H1 (cell line): Measurements from ENCODE around the gene CDK5RAP3. TPM values are rescaled to one million over a fixed set of nuclear protein-coding genes. Genes with fewer than 3 reads are reported as not detected.
A peak's percentile ranks its signal among the peaks of the same experiment; 100 is the strongest.

Experiments
- CTCF ChIA-PET: fragments of 300-600 bp; sonication (Branson Sonifier 250); formaldehyde crosslinking; loops from one replicate; lab custom pipeline; 2021; ENCODE audit not compliant: partially characterized antibody; lab: Charles Lee
- POLR2A ChIA-PET: fragments of 300-600 bp; sonication (Branson Sonifier 250); formaldehyde crosslinking; loops from one replicate; lab custom pipeline; 2021; ENCODE audit warnings: inconsistent platforms; ENCODE audit not compliant: partially characterized antibody; lab: Charles Lee
- DNase-seq, 2 experiments: peaks; one replicate each; pipeline versions ENCODE4 v3.0.0 to v3.0.0-alpha.2; 2010 to 2022; ENCODE audit warnings: low spot score in 2 of 2, low read depth in 1 of 2, mixed read lengths in 1 of 2
- FAIRE-seq: peaks from 2 replicates; lab custom pipeline; 2011; peaks lifted over from hg19 to GRCh38; lab: Jason Lieb, UNC
- H2AFZ ChIP-seq: 2 replicates; pipeline ENCODE4 v1.8.1; 2012; ENCODE audit warnings: low read length, inconsistent platforms
- H2AK5ac ChIP-seq: 2 replicates; pipeline ENCODE4 v1.6.1; 2013; ENCODE audit warnings: low read depth, low read length
- H2BK120ac ChIP-seq: replicated peaks from 2 replicates; pipeline ENCODE3; 2013; ENCODE audit warnings: low read depth, low read length, inconsistent platforms
- H2BK12ac ChIP-seq: 2 replicates; pipeline ENCODE4 v1.6.1; 2013; ENCODE audit warnings: low read depth, low read length
- H2BK15ac ChIP-seq: 2 replicates; pipeline ENCODE4 v1.6.1; 2013; ENCODE audit warnings: low read length
- H2BK20ac ChIP-seq: 2 replicates; pipeline ENCODE4 v1.6.1; 2013; ENCODE audit warnings: low read length
- H2BK5ac ChIP-seq: 2 replicates; pipeline ENCODE4 v1.6.1; 2013; ENCODE audit warnings: low read depth, low read length
- H3K14ac ChIP-seq: 2 replicates; pipeline ENCODE4 v1.6.1; 2013; ENCODE audit warnings: inconsistent platforms; ENCODE audit not compliant: insufficient read length
- H3K18ac ChIP-seq: 2 replicates; pipeline ENCODE4 v1.6.1; 2013; ENCODE audit warnings: low read length; ENCODE audit errors: extremely low read depth
- H3K23ac ChIP-seq: 2 replicates; pipeline ENCODE4 v1.6.1; 2013; ENCODE audit warnings: inconsistent platforms; ENCODE audit not compliant: insufficient read length
- H3K23me2 ChIP-seq: 2 replicates; pipeline ENCODE4 v1.6.1; 2013; ENCODE audit warnings: low read depth, low read length
- H3K27ac ChIP-seq: 2 replicates; pipeline ENCODE4 v1.6.1; 2011; ENCODE audit warnings: low read depth, low read length, inconsistent platforms
- H3K27me3 ChIP-seq, 4 experiments: replicated peaks in 1 of 4; 1 replicate in 1 of 4; 2 replicates in 3 of 4; pipeline versions ENCODE4 v1.6.1 to v1.8.1; 2011 to 2013; ENCODE audit warnings: low read length in 3 of 4, mild to moderate bottlenecking in 3 of 4, inconsistent platforms in 2 of 4, mixed read lengths in 2 of 4, moderate library complexity in 1 of 4; ENCODE audit not compliant: control insufficient read depth in 3 of 4, insufficient read depth in 3 of 4; ENCODE audit errors: extremely low read depth in 1 of 4
- H3K36me3 ChIP-seq, 4 experiments: 2 replicates each; pipeline versions ENCODE4 v1.6.1 to v1.8.1; 2011 to 2013; ENCODE audit warnings: mild to moderate bottlenecking in 4 of 4, low read length in 3 of 4, moderate library complexity in 2 of 4, control low read depth in 1 of 4, inconsistent platforms in 1 of 4; ENCODE audit not compliant: insufficient read depth in 4 of 4, control insufficient read depth in 2 of 4
- H3K4ac ChIP-seq: replicated peaks from 2 replicates; pipeline ENCODE3; 2013; ENCODE audit warnings: low read length, low read depth, mixed read lengths, inconsistent platforms; ENCODE audit not compliant: insufficient read length
- H3K4me1 ChIP-seq, 4 experiments: replicated peaks in 1 of 4; 1 replicate in 1 of 4; 2 replicates in 3 of 4; pipeline versions ENCODE4 v1.6.1 to v1.8.1; 2011 to 2013; ENCODE audit warnings: low read length in 3 of 4, inconsistent platforms in 2 of 4, mixed read lengths in 1 of 4; ENCODE audit not compliant: insufficient read depth in 4 of 4, control insufficient read depth in 3 of 4
- H3K4me2 ChIP-seq, 2 experiments: 2 replicates each; pipeline versions ENCODE4 v1.6.1 to v1.8.1; 2011 to 2013; ENCODE audit warnings: low read depth in 2 of 2, low read length in 2 of 2, control low read depth in 1 of 2, inconsistent platforms in 1 of 2, mild to moderate bottlenecking in 1 of 2; ENCODE audit not compliant: insufficient read depth in 1 of 2
- H3K4me3 ChIP-seq, 4 experiments: fragments of 200-600, 300-600 bp in 1 of 4; sonication (generic), shearing (Covaris generic), sonication (Bioruptor Twin) in 1 of 4; 2 replicates each; pipeline versions ENCODE4 v1.5.1 to v1.8.1; 2011 to 2016; ENCODE audit warnings: low read length in 4 of 4, low read depth in 3 of 4, control low read depth in 2 of 4, inconsistent platforms in 2 of 4, mild to moderate bottlenecking in 2 of 4, mixed read lengths in 1 of 4, moderate library complexity in 1 of 4; ENCODE audit not compliant: insufficient read depth in 2 of 4; ENCODE audit errors: extremely low read depth in 1 of 4
- H3K56ac ChIP-seq: replicated peaks from 2 replicates; pipeline ENCODE3; 2013; ENCODE audit warnings: low read depth, mild to moderate bottlenecking, mixed read lengths, low read length, inconsistent platforms; ENCODE audit not compliant: insufficient read length
- H3K79me1 ChIP-seq: 2 replicates; pipeline ENCODE4 v1.6.1; 2013; ENCODE audit warnings: low read depth, low read length, control low read depth
- H3K79me2 ChIP-seq, 2 experiments: 2 replicates each; pipeline versions ENCODE4 v1.6.1 to v1.8.1; 2012 to 2013; ENCODE audit warnings: low read length in 2 of 2, mild to moderate bottlenecking in 2 of 2, inconsistent platforms in 1 of 2; ENCODE audit not compliant: insufficient read depth in 2 of 2, control insufficient read depth in 1 of 2
- H3K9ac ChIP-seq, 4 experiments: replicated peaks in 1 of 4; 1 replicate in 1 of 4; 2 replicates in 3 of 4; pipeline versions ENCODE4 v1.6.1 to v1.8.1; 2011 to 2013; ENCODE audit warnings: low read depth in 3 of 4, low read length in 3 of 4, control low read depth in 2 of 4, mild to moderate bottlenecking in 2 of 4, moderate library complexity in 2 of 4, inconsistent platforms in 1 of 4; ENCODE audit errors: extremely low read depth in 1 of 4
- H3K9me3 ChIP-seq, 2 experiments: 2 replicates each; pipeline versions ENCODE4 v1.6.1 to v1.8.1; 2012 to 2013; ENCODE audit warnings: mild to moderate bottlenecking in 2 of 2, moderate library complexity in 2 of 2, control low read depth in 1 of 2, inconsistent platforms in 1 of 2, low read depth in 1 of 2, low read length in 1 of 2, mixed read lengths in 1 of 2; ENCODE audit not compliant: insufficient read depth in 2 of 2
- H4K20me1 ChIP-seq, 2 experiments: replicated peaks in 1 of 2; 2 replicates each; pipeline versions ENCODE3 to v1.8.1; 2011 to 2013; ENCODE audit warnings: inconsistent platforms in 2 of 2, low read length in 2 of 2, mild to moderate bottlenecking in 1 of 2; ENCODE audit not compliant: insufficient read depth in 2 of 2, control insufficient read depth in 1 of 2
- H4K5ac ChIP-seq: 2 replicates; pipeline ENCODE4 v1.6.1; 2013; ENCODE audit warnings: low read length, low read depth, mixed read lengths, inconsistent platforms; ENCODE audit not compliant: insufficient read length
- H4K8ac ChIP-seq: 2 replicates; pipeline ENCODE4 v1.8.0; 2013; ENCODE audit warnings: mild to moderate bottlenecking, moderate library complexity, low read length, inconsistent platforms; ENCODE audit not compliant: insufficient read depth; ENCODE audit errors: extremely low read depth
- H4K91ac ChIP-seq: replicated peaks from 2 replicates; pipeline ENCODE3; 2013; ENCODE audit warnings: low read length, mixed read lengths, inconsistent platforms; ENCODE audit not compliant: insufficient read length
- CREB1 ChIP-seq: IDR thresholded peaks from 2 replicates; pipeline ENCODE4 v1.6.1; 2012; ENCODE audit warnings: inconsistent platforms
- CTBP2 ChIP-seq: IDR thresholded peaks from 2 replicates; pipeline ENCODE4 v1.7.0; 2011; ENCODE audit warnings: borderline replicate concordance, mild to moderate bottlenecking, moderate library complexity, mixed read lengths, low read length; ENCODE audit not compliant: insufficient read depth, insufficient read length
- KDM1A ChIP-seq: fragments of 200-600, 300-600 bp; sonication (generic); IDR thresholded peaks from 2 replicates; pipeline ENCODE4 v1.7.1; 2016; ENCODE audit warnings: mild to moderate bottlenecking, low read length, borderline replicate concordance
- RBBP5 ChIP-seq: IDR thresholded peaks from 2 replicates; pipeline ENCODE4 v1.7.1; 2012; ENCODE audit warnings: low read depth, mild to moderate bottlenecking, inconsistent platforms, low read length, moderate library complexity, borderline replicate concordance
- WGBS, 2 experiments: shearing (Covaris generic) in 1 of 2; methylation state at CpG; one replicate each; pipeline versions ENCODE4 v1.1.6 to v1.1.7; 2013 to 2015; ENCODE audit warnings: low lambda C conversion rate in 2 of 2, mixed read lengths in 2 of 2, inconsistent platforms in 1 of 2, low coverage in 1 of 2, missing lambda C conversion rate in 1 of 2; ENCODE audit not compliant: insufficient replicate concordance in 2 of 2, insufficient coverage in 1 of 2, insufficient read length in 1 of 2; ENCODE audit errors: extremely low coverage in 1 of 2, missing lambda C conversion rate in 1 of 2; 5-methylcytosine and 5-hydroxymethylcytosine counted together
- polyA plus RNA-seq, 7 experiments: library from polyadenylated mRNA; depleted of rRNA in 3 of 7; stranded (reverse) in 5 of 7; unstranded in 2 of 7; fragments of >200 nt in 5 of 7; fragments of 200-250 nt in 2 of 7; gene quantifications; 1 replicate in 5 of 7; 2 replicates in 1 of 7; 4 replicates in 1 of 7; pipeline versions ENCODE4 v1.2.1 to v1.2.3, GENCODE V29; 2011 to 2013; ENCODE audit warnings: missing spikeins in 2 of 7, mixed read lengths in 2 of 7
- total RNA-seq: library from RNA; stranded (reverse); fragmentation: NEBNext Ultra II Directional; extraction: Animal tissue kit (Norgen Biotek cat#: 25700); gene quantifications from 2 replicates; pipeline ENCODE4 v1.2.1, GENCODE V29; 2021

The CDK5RAP3 gene
- total and polyA plus RNA-seq, 2 of the 8 experiments (the other 6 are each of a cell fraction or from before 2014, with no cell fraction given): 88.2 to 93.2 TPM

DNA sequence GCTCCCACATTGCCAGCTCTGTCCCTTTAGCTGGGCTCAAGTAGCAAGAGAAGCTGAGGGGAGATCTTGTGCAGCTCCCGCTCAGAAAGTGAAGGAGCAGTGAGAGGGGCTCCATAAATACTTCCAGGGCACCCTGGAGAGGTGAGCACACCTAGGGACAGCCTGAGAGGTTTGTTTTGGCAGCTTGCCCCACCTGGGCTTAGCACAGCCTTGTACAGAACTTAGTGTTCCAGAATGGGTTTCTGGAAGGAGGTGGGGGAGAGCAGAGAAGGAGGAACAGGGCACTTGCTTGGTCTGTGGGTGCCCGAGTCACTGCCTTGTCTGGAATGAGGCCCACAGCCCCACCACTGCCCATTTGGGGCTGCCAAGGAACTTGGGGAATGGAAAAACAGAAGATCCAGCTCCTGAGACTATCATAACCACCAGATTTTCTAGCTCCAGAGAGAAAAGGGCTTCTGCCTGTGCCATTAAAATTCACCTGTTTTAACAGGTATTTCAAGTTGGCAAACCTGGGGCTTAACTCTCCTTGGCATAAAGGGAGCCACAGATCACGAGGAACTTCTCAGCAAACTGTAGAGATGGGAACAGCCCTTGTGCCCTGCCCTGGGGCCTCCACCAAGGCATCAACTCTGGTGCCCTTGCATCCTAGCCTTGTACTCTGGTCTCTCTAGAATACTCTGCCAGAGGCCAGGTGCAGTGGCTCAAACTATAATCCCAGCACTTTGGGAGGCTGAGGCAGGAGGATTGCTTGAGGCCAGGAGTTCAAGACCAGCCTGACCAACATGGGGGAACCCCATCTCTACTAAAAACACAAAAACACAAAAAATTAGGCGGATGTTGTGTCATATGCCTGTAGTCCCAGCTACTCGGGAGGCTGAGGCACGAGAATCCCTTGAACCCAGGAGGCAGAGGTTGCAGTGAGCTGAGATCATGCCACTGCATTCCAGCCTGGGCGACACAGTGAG, 15.1 kb upstream of the CDK5RAP3 start:
- H2BK120ac ChIP-seq: no peak overlapping the region
- H4K91ac ChIP-seq: no peak overlapping the region
- H3K4me3 ChIP-seq: no peak overlapping the region
- H3K23ac ChIP-seq: no peak overlapping the region
- no peak overlapping the region for H2AFZ ChIP-seq
- TF ChIP-seq CREB1 (no peak), KDM1A (no peak), CTBP2 (no peak), RBBP5 (no peak)
- H4K20me1 ChIP-seq: no peaks in the 10 kb centered on the region
- H3K18ac ChIP-seq: no peak overlapping the region
- H4K8ac ChIP-seq: no peak overlapping the region
- H3K56ac ChIP-seq: no peak overlapping the region
- H2BK15ac ChIP-seq: peak overlapping the region; percentile 50; the same call in 1 of the 2 replicates
- H4K5ac ChIP-seq: no peak overlapping the region
- H3K14ac ChIP-seq: no peak overlapping the region
- FAIRE-seq (no peak), DNase-seq (no peak)
- H3K27ac ChIP-seq: no peak overlapping the region
- H2BK5ac ChIP-seq: no peak overlapping the region
- ChIA-PET POLR2A (interaction anchor here (0.9 to 2.2 kb wide), 6 partner anchors 10 to 68 kb away, joined by 3 to 7 read pairs (median 6); partner anchors contain the start of gene SP2), CTCF (interaction anchor here (0.5 to 40.5 kb wide), 7 partner anchors 7 to 110 kb away, joined by 3 to 1010 read pairs (median 246); partner anchors contain the start of genes CDK5RAP3, PNPO, PRR15L and SCRN2)
- no peaks in the 10 kb centered on the region for H3K9me3 ChIP-seq
- no peaks in the 10 kb centered on the region for H3K36me3 ChIP-seq
- no peak overlapping the region for H3K9ac ChIP-seq
- H3K23me2 ChIP-seq: no peaks in the 10 kb centered on the region; the same call in 1 of the 2 replicates
- no peaks in the 10 kb centered on the region for H3K79me1 ChIP-seq
- no peak overlapping the region for H3K4me2 ChIP-seq
- H2AK5ac ChIP-seq: peak overlapping the region; percentile 82; the same call in 1 of the 2 replicates
- H3K27me3 ChIP-seq: no peaks in the 10 kb centered on the region
- H3K4ac ChIP-seq: no peak overlapping the region
- H2BK12ac ChIP-seq: no peak overlapping the region
- peaks cover 0 to 20% (median 17%) of the 10 kb centered on the region in 4 experiments; a peak in 6 of 7 replicates for H3K4me1 ChIP-seq
- no peaks in the 10 kb centered on the region for H3K79me2 ChIP-seq
- WGBS, 2 experiments: 92% methylated on average over 7 of the region's 7 CpGs; no CpG with 5 or more reads in 1 of the 2 experiments
- H2BK20ac ChIP-seq: no peak overlapping the region
